ENCODE results near the gene NEURL3. TPM values are rescaled to one million over a fixed set of nuclear protein-coding genes. Genes with fewer than 3 reads are reported as not detected.

Gene NEURL3
- total and polyA plus RNA-seq, 2 of the 4 experiments (the other 2 are of a cell fraction): not detected

DNA sequence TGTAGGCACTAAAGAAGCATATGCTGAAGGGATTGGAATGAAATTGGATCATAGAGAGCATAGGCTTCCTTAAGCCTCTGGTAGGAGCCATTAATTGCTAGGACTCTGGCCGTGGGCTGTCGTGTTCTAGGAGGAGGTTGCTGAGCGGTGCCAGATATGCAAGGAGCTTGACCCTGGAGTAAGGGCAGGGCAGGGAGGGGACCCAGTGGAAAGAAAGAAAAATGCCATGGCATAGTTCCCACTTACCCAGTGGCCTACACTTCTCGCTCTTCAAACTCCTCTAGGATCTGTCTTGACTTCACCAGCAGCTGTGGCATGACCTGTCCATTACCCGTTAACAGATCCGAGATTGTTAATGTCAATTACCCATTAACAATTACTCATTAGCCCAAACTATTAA, 53.1 kb downstream of the NEURL3 start:
- no peak for ATAC-seq (ENCODE audit: low read depth)
- H3K4ac ChIP-seq (ENCODE audit: low read depth, low read length): no peak overlapping the region
- no peaks in the 10 kb centered on the region for H3K36me3 ChIP-seq (ENCODE audit: control insufficient read depth, insufficient read depth, low read length)
- ChIA-PET POLR2A (ENCODE audit: unreplicated experiment) (no interaction called here), CTCF (no interaction called here)
- H3K27ac ChIP-seq (ENCODE audit: insufficient read depth, low read length): no peak overlapping the region
- no peaks in the 10 kb centered on the region for H3K9me3 ChIP-seq (ENCODE audit: control insufficient read depth, insufficient read depth, low read length)
- no peak overlapping the region for H3K9ac ChIP-seq (ENCODE audit: low read depth, low read length)
- no peak overlapping the region for H3K56ac ChIP-seq (ENCODE audit: extremely low read depth, insufficient read depth, low read length)
- WGBS, 2 experiments (ENCODE audit: extremely low coverage in 2 of 2, insufficient read length in 1 of 2): 80% methylated on average over 1 of the region's 6 CpGs; no CpG with 5 or more reads in 1 of the 2 experiments
- no peak overlapping the region for H2BK120ac ChIP-seq (ENCODE audit: low read depth, low read length)
- no peak overlapping the region for H2BK20ac ChIP-seq (ENCODE audit: low read depth, low read length)
- H4K5ac ChIP-seq (ENCODE audit: low read depth, low read length): no peak overlapping the region
- no peak overlapping the region for H2AK9ac ChIP-seq (replicated peaks; ENCODE audit: low read depth, low read length, poor library complexity)
- no peak overlapping the region for H3K23ac ChIP-seq (ENCODE audit: low read depth, low read length)
- H4K8ac ChIP-seq (ENCODE audit: low read depth in 2 of 2, low read length in 2 of 2): no peak overlapping the region
- dilution Hi-C loops (cut with HindIII; ENCODE audit: low sequenced_read_pairs, unreplicated experiment): no loop called here
- H3K18ac ChIP-seq (ENCODE audit: low read depth, low read length): no peak overlapping the region
- peaks cover 16% of the 10 kb centered on the region for H3K27me3 ChIP-seq (ENCODE audit: control insufficient read depth, insufficient read depth, low read length)
- no TSS peak for BruUV-seq (replicated peaks)
- H2AFZ ChIP-seq (replicated peaks; ENCODE audit: low read length, poor library complexity): no peak overlapping the region
- H3K14ac ChIP-seq (replicated peaks; ENCODE audit: low read depth, low read length): no peak overlapping the region
- H2BK15ac ChIP-seq (ENCODE audit: low read depth, low read length): no peak overlapping the region
- DNase-seq: no peak
- H2BK5ac ChIP-seq (ENCODE audit: low read depth, low read length, poor library complexity, severe bottlenecking): no peak overlapping the region
- TF ChIP-seq MXI1 (IDR thresholded peaks at IDR 0.05; ENCODE audit: borderline replicate concordance, low read depth, low read length): no peak
- no peak for TF ChIP-seq RCOR1 (IDR thresholded peaks at IDR 0.05; ENCODE audit: insufficient replicate concordance, low read length)
- TF ChIP-seq FOS (IDR thresholded peaks at IDR 0.05; ENCODE audit: low read depth, low read length): no peak
- no peak for TF ChIP-seq NFE2L2 (IDR thresholded peaks at IDR 0.05; ENCODE audit: low read depth, low read length)
- no peak for TF ChIP-seq MAFK (IDR thresholded peaks at IDR 0.05; ENCODE audit: low read depth, low read length)
- TF ChIP-seq MAZ (IDR thresholded peaks at IDR 0.05; ENCODE audit: borderline replicate concordance, low read depth, low read length): no peak
- no peak for TF ChIP-seq RAD21 (IDR thresholded peaks at IDR 0.05; ENCODE audit: low read length)
- TF ChIP-seq, protein P1, sequence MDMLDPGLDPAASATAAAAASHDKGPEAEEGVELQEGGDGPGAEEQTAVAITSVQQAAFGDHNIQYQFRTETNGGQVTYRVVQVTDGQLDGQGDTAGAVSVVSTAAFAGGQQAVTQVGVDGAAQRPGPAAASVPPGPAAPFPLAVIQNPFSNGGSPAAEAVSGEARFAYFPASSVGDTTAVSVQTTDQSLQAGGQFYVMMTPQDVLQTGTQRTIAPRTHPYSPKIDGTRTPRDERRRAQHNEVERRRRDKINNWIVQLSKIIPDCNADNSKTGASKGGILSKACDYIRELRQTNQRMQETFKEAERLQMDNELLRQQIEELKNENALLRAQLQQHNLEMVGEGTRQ (IDR thresholded peaks at IDR 0.05; ENCODE audit: low read depth, low read length): no peak
- TF ChIP-seq RFX5 (IDR thresholded peaks at IDR 0.05; ENCODE audit: low read depth, low read length): no peak
- TF ChIP-seq, protein P2, sequence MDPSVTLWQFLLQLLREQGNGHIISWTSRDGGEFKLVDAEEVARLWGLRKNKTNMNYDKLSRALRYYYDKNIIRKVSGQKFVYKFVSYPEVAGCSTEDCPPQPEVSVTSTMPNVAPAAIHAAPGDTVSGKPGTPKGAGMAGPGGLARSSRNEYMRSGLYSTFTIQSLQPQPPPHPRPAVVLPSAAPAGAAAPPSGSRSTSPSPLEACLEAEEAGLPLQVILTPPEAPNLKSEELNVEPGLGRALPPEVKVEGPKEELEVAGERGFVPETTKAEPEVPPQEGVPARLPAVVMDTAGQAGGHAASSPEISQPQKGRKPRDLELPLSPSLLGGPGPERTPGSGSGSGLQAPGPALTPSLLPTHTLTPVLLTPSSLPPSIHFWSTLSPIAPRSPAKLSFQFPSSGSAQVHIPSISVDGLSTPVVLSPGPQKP (IDR thresholded peaks at IDR 0.05; ENCODE audit: borderline replicate concordance, low read depth, low read length): no peak
- no peak for TF ChIP-seq POLR2A (IDR thresholded peaks at IDR 0.05; ENCODE audit: low read depth, low read length)
- no peak for TF ChIP-seq CEBPB (IDR thresholded peaks at IDR 0.05; ENCODE audit: low read depth, low read length)
- no peak overlapping the region for H3K4me3 ChIP-seq (ENCODE audit: insufficient read depth, low read depth, low read length)
- H3K79me1 ChIP-seq (ENCODE audit: low read depth in 1 of 2, low read length in 2 of 2): no peaks in the 10 kb centered on the region
- no peak overlapping the region for H2AK5ac ChIP-seq (ENCODE audit: low read depth, low read length)
- H3K9me1 ChIP-seq (ENCODE audit: insufficient read depth, low read length): no peaks in the 10 kb centered on the region
- intact Hi-C loops (cut with micrococcal nuclease): no loop called here
- in situ Hi-C loops (cut with MboI; ENCODE audit: low sequenced_read_pairs): no loop called here
- H4K91ac ChIP-seq (ENCODE audit: insufficient read depth, low read depth, low read length): no peak overlapping the region
- no peaks in the 10 kb centered on the region for H4K20me1 ChIP-seq (ENCODE audit: insufficient read depth, low read length)
- no peak overlapping the region for H3K4me2 ChIP-seq (ENCODE audit: low read depth, low read length)
- H3K4me1 ChIP-seq (ENCODE audit: control insufficient read depth, insufficient read depth, low read length): no peaks in the 10 kb centered on the region
